HUDEP-2 (cell line): ENCODE measurements around the gene PIK3R5.
A peak's percentile ranks its signal among the peaks of the same experiment; 100 is the strongest.

Source experiments
- DNase-seq, 76 experiments: peaks; one replicate each; lab custom pipeline; 2025; ENCODE audit not compliant: unreplicated experiment in 76 of 76; lab: John Stamatoyannopoulos, UW

Gene PIK3R5

GRCh38 chr17:8836821-8837562, 128.5 kb downstream of the PIK3R5 start:
- no peak for DNase-seq

- no peak for DNase-seq
Observed at GRCh38 chr17:8835631-8836364, 129.7 kb downstream of the PIK3R5 start.

- DNase-seq: no peak
Observed at GRCh38 chr17:8835106-8835505, 130.4 kb downstream of the PIK3R5 start.

DNA sequence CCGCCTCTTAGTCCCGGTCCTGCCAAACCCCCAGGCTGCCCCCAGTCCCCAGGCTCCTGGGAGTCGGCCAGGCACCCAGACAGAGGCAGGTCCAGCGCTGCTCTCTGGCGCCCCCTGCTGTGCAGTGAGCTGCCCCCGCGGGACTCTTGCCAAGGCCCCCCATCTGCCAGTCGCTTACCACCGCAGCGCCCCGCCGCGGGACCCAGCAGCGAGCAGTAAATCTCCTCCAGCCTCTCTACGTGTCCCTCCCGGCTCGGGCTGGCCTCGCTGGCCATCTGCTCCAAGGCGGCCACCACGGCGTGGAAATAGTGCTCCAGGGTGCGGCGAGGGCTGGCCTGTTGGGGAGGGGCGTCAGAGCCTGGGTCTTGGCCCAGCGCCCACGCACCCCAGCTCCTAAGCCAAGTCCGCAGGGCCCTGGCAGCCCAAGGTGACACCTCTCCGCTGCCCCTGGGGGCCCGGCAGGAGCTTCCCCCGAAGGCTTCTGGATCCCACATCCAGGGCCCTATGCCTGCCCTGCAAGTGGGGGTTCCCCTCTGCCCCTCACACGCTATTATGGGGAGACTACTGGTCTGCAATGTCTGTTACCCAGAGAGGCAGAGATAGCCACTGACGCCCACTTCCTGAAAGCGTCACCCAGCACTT, 132.7 kb downstream of the PIK3R5 start:
- peak in 15 of 76 experiments; percentile 2 to 19 (median 7) for DNase-seq

GRCh38 chr17:8831234-8831849, 134.2 kb downstream of the PIK3R5 start:
- DNase-seq: no peak

- no peak for DNase-seq
Observed at GRCh38 chr17:8830141-8830540, 135.4 kb downstream of the PIK3R5 start.

DNA sequence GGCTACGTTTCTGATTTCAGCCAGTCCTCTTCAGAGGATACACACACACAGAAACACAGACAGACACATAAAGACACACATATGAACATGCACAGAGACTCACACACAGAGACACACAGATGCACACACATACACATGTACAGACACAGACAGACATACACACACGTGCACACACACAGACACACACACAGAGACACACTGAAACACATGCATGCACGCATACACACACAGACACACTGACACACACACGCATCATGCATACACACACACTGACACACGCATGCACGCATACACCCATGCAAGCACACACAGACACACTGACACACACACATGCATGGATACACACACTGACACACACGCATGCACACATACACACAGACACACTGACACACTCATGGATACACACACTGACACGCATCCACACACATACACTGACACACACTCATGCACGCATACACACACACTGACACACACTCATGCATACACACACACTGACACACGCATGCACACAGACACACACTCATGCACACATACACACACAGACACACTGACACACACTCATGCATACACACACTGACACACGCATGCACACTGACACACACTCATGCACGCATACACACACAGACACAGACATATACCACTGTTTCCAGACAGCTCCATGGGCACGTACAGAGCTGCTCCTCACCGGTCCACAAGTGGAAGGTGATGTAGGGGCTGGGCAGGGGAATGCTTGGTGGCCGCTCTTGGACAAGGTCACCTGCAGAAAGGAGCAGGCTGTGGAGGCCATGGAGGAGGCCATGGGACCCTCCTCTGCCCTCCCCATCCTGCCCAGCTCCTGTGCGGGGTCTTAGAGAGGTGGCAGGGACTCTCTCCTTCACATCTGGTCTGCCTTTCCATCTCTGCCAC, 136.2 kb downstream of the PIK3R5 start:
- DNase-seq: no peak
